Left lung (tissue), 10 donors: ENCODE data around the gene FERMT2. TPM values are rescaled to one million over a fixed set of nuclear protein-coding genes. Genes with fewer than 3 reads are reported as not detected.

Experiments
- ATAC-seq: fragments of 200-7000 bp; cut with Tn5 transposase; one replicate; pipeline ENCODE4 v1.9.1; 2020; ENCODE audit warnings: moderate library complexity
- DNase-seq, 4 donors: peaks; one replicate each; pipeline ENCODE4 v3.0.0-alpha.2; 2013 to 2020
- H3K27ac ChIP-seq, 2 donors: fragments of 200-600 bp; sonication (generic) in 1 of 2; one replicate each; pipeline versions ENCODE4 v1.5.0 to v1.8.0; 2020 to 2021
- H3K27me3 ChIP-seq, 2 donors: fragments of 200-600 bp; sonication (generic) in 1 of 2; one replicate each; pipeline versions ENCODE4 v1.5.0 to v1.8.0; 2020 to 2021
- H3K36me3 ChIP-seq, 2 donors: fragments of 200-600 bp; sonication (generic) in 1 of 2; one replicate each; pipeline versions ENCODE4 v1.5.0 to v1.8.0; 2020 to 2021
- H3K4me1 ChIP-seq, 2 donors: fragments of 200-600 bp; one replicate each; pipeline ENCODE4 v1.8.0; 2021
- H3K4me3 ChIP-seq, 2 donors: fragments of 200-600 bp; sonication (generic) in 1 of 2; one replicate each; pipeline versions ENCODE4 v1.5.0 to v1.8.0; 2020 to 2021; ENCODE audit warnings: mild to moderate bottlenecking in 1 of 2
- H3K9me3 ChIP-seq, 2 donors: fragments of 200-600 bp; sonication (generic) in 1 of 2; one replicate each; pipeline versions ENCODE4 v1.5.0 to v1.8.0; 2020 to 2021
- CTCF ChIP-seq, 2 donors: fragments of 200-600 bp; sonication (generic) in 1 of 2; IDR thresholded peaks; one replicate each; pipeline versions ENCODE4 v1.5.0 to v1.8.0; 2021; ENCODE audit warnings: antibody characterized with exemption in 2 of 2
- intact Hi-C, 2 donors: fragments of 100-400 bp; cut with DNase I; formaldehyde crosslinking; loops; one replicate each; pipeline versions ENCODE4 v1.11.2 to v1.14.2; 2022
- polyA plus RNA-seq, 6 donors: library from polyadenylated mRNA; unstranded; fragments of 120-200 nt; gene quantifications; one replicate each; pipeline ENCODE4 v1.2.1, GENCODE V29; 2013; ENCODE audit not compliant: insufficient read length in 6 of 6
- total RNA-seq, 2 donors: library from RNA; stranded (reverse); fragmentation: NEBNext Ultra II Directional; extraction: Animal tissue kit (Norgen Biotek cat#: 25700); gene quantifications; one replicate each; pipeline ENCODE4 v1.2.1, GENCODE V29; 2021
- donor health status: DM: no; HTN: yes; CAD: no.
- donor health status: DM: no; HTN: no; CAD: no.

The FERMT2 gene
- total and polyA plus RNA-seq, 8 donors = 93.4 to 148 (median 131) TPM

DNA sequence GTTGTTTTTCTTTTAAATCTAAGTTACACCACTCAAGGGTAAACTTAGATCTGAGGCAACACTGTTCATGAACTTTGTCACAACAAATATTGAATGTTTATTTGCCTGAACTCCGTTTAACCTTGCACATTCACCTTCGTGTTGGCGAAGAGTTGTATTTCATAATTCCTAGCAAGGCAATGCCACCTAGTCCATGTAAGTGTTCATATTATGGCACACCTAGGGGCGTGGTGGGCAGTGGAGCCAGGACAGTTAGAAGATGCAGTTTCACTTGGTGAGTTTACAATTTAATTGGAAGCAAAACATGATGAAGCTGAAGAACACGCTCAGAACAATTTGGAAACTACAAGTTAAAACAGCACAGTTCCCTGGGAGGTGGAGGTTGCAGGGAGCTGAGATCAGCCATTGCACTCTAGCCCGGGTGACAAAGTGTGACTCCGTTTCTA, 129.0 kb downstream of the FERMT2 start:
- intact Hi-C loops = loop anchor here in 1 of 2 donors (5.0 kb wide), 2 partner anchors 140 to 235 kb away; no protein-coding TSS in a partner anchor
- DNase-seq (no peak), ATAC-seq (no peak)
- Histone ChIP-seq H3K27me3 (no peaks in the 10 kb centered on the region), H3K4me1 (no peaks in the 10 kb centered on the region), H3K36me3 (no peaks in the 10 kb centered on the region), H3K4me3 (no peak overlapping the region), H3K27ac (no peak overlapping the region), H3K9me3 (no peaks in the 10 kb centered on the region)
- TF ChIP-seq CTCF (IDR thresholded peaks at IDR 0.05) = no peak

DNA sequence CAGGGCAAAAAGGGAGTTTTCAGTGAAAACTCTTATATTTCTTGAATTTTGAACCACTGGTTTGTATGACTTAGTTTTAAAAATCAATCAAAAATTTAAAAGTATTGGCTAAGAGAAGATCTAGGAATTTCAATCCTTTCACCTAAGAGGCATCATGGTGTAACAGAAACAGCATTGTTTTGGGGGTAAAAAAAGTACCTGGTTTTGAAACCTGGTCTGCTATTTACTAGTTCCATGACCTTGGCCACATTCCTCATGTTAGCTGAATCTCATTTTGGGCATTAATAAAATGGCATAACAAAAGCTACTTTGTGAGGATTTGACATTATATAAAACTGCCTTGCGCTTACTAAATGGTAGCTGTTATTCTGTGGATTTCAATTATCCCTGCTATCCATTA, 142.7 kb downstream of the FERMT2 start:
- no peaks in the 10 kb centered on the region for H3K27me3 ChIP-seq
- intact Hi-C loops = no loop called here
- no peaks in the 10 kb centered on the region for H3K4me1 ChIP-seq
- H3K4me3 ChIP-seq = no peak overlapping the region
- TF ChIP-seq CTCF (IDR thresholded peaks at IDR 0.05) = no peak
- H3K9me3 ChIP-seq = no peaks in the 10 kb centered on the region
- no peaks in the 10 kb centered on the region for H3K36me3 ChIP-seq
- H3K27ac ChIP-seq = no peak overlapping the region
- DNase-seq (no peak), ATAC-seq (no peak)

Other genes starting within 250 kb of the FERMT2 start
- 10 to 100 TPM; 68.5 to 94.0 TPM for gene PSMC6, start 243.8 kb downstream of the FERMT2 start, total RNA-seq
- 100 to 1,000 TPM; 149 to 188 (median 160) TPM for gene PSMC6, start 243.8 kb downstream of the FERMT2 start, polyA plus RNA-seq
- gene STYX, start 220.9 kb downstream of the FERMT2 start, total RNA-seq = 10 to 100 TPM in 1 of 2 donors, 1 to 10 TPM in 1; 9.9 to 12.7 TPM
- gene STYX, start 220.9 kb downstream of the FERMT2 start, polyA plus RNA-seq = 10 to 100 TPM; 17.1 to 19.2 (median 18.0) TPM
- gene GNPNAT1, start 159.4 kb downstream of the FERMT2 start, total RNA-seq = 10 to 100 TPM; 19.1 to 22.3 TPM
- 10 to 100 TPM; 19.8 to 27.9 (median 24.6) TPM for gene GNPNAT1, start 159.4 kb downstream of the FERMT2 start, polyA plus RNA-seq
- 10 to 100 TPM; 13.2 to 16.7 TPM for gene DDHD1, start 202.3 kb upstream of the FERMT2 start, total RNA-seq
- 10 to 100 TPM; 19.5 to 22.7 (median 22.1) TPM for gene DDHD1, start 202.3 kb upstream of the FERMT2 start, polyA plus RNA-seq